Osteoblast (primary cell): ENCODE results near the gene KRTAP5-2. TPM values are rescaled to one million over a fixed set of nuclear protein-coding genes. Genes with fewer than 3 reads are reported as not detected.
"Not testable (repeated sequence)": the region's sequence is repeated elsewhere in the genome, so short reads cannot be mapped to it uniquely, and the experiment has no call there.

ENCODE experiments used
- DNase-seq: peaks from one replicate; pipeline ENCODE4 v3.0.0; 2011; ENCODE audit warnings: low spot score, mixed read lengths; ENCODE audit not compliant: insufficient read length; ENCODE audit errors: missing footprints
- H2AFZ ChIP-seq: 2 replicates; pipeline ENCODE4 v1.6.0; 2011; ENCODE audit warnings: mild to moderate bottlenecking, low read length
- H3K27ac ChIP-seq: 2 replicates; pipeline ENCODE4 v1.5.1; 2011; ENCODE audit warnings: mild to moderate bottlenecking, low read depth, low read length, moderate library complexity
- H3K27me3 ChIP-seq: 2 replicates; pipeline ENCODE4 v1.6.0; 2012; ENCODE audit warnings: mild to moderate bottlenecking, control low read depth, inconsistent platforms, low read length, moderate library complexity; ENCODE audit not compliant: insufficient read depth
- H3K36me3 ChIP-seq: 2 replicates; pipeline ENCODE4 v1.5.1; 2011; ENCODE audit warnings: mild to moderate bottlenecking, low read length, control low read depth, moderate library complexity; ENCODE audit not compliant: insufficient read depth
- H3K4me1 ChIP-seq: 2 replicates; pipeline ENCODE4 v1.5.1; 2011; ENCODE audit warnings: mild to moderate bottlenecking, low read length, control low read depth, moderate library complexity; ENCODE audit not compliant: insufficient read depth
- H3K4me2 ChIP-seq: 2 replicates; pipeline ENCODE4 v1.6.0; 2011; ENCODE audit warnings: mild to moderate bottlenecking, low read length; ENCODE audit not compliant: insufficient read depth
- H3K4me3 ChIP-seq: fragments of 200-600 bp; sonication (generic); 3 replicates; pipeline ENCODE4 v1.5.1; 2012; ENCODE audit warnings: mild to moderate bottlenecking, low read length, inconsistent platforms; ENCODE audit not compliant: insufficient read depth
- H3K79me2 ChIP-seq: 2 replicates; pipeline ENCODE4 v1.6.0; 2012; ENCODE audit warnings: mild to moderate bottlenecking, low read length, control low read depth, inconsistent platforms; ENCODE audit not compliant: insufficient read depth
- H3K9me3 ChIP-seq: 2 replicates; pipeline ENCODE4 v1.5.1; 2011; ENCODE audit warnings: low read depth, low read length, control low read depth
- H4K20me1 ChIP-seq: 2 replicates; pipeline ENCODE4 v1.6.0; 2012; ENCODE audit warnings: mild to moderate bottlenecking, low read length, control low read depth; ENCODE audit not compliant: insufficient read depth
- CTCF ChIP-seq: IDR thresholded peaks from 2 replicates; pipeline ENCODE4 v1.5.1; 2011; ENCODE audit warnings: mild to moderate bottlenecking, low read depth, low read length, moderate library complexity; ENCODE audit errors: extremely low read depth
- total RNA-seq: library from RNA; depleted of rRNA; stranded (reverse); fragments of >200 nt; gene quantifications from 2 replicates; pipeline ENCODE4 v1.2.3, GENCODE V29; 2012

KRTAP5-2 gene
- total RNA-seq: not detected in 2 replicates

- H4K20me1 ChIP-seq: no peaks in the 10 kb centered on the region
- DNase-seq: no peak
- no peak within 1 kb of the TSS for H3K27ac ChIP-seq
- no peak for TF ChIP-seq CTCF
- H3K4me1 ChIP-seq: no peaks in the 10 kb centered on the region
- peaks cover 43% of the 10 kb centered on the region for H3K27me3 ChIP-seq
- no peaks in the 10 kb centered on the region for H3K79me2 ChIP-seq
- H3K36me3 ChIP-seq: no peaks in the 10 kb centered on the region
- no peak within 1 kb of the TSS for H3K4me3 ChIP-seq
- H3K4me2 ChIP-seq: no peak within 1 kb of the TSS
- H3K9me3 ChIP-seq: no peaks in the 10 kb centered on the region
- no peak within 1 kb of the TSS for H2AFZ ChIP-seq
These were observed at the start of gene KRTAP5-2 for GRCh38 chr11:1597994-1598380. KRTAP5-2 (minus strand) TSS chr11:1598294; CDS start chr11:1598250, 44 bp downstream.

GRCh38 chr11:1646540-1646939 is 48.4 kb upstream of the KRTAP5-2 start:
- not testable (repeated sequence) for H3K27me3 ChIP-seq, H3K79me2 ChIP-seq, H3K9me3 ChIP-seq, H4K20me1 ChIP-seq, H3K4me3 ChIP-seq, H2AFZ ChIP-seq, H3K27ac ChIP-seq, H3K4me2 ChIP-seq, H3K36me3 ChIP-seq, H3K4me1 ChIP-seq
- peak; percentile 59 for DNase-seq

GRCh38 chr11:1645357-1645821 is 47.3 kb upstream of the KRTAP5-2 start:
- Histone ChIP-seq H3K27me3 (peaks cover 3% of the 10 kb centered on the region), H3K4me2 (no peak overlapping the region), H2AFZ (no peak overlapping the region), H3K9me3 (no peaks in the 10 kb centered on the region), H3K79me2 (no peaks in the 10 kb centered on the region), H3K4me3 (no peak overlapping the region), H4K20me1 (no peaks in the 10 kb centered on the region), H3K27ac (no peak overlapping the region), H3K36me3 (no peaks in the 10 kb centered on the region), H3K4me1 (no peaks in the 10 kb centered on the region)
- peak; percentile 84 for DNase-seq
- no peak for TF ChIP-seq CTCF

GRCh38 chr11:1644601-1645356 is 46.7 kb upstream of the KRTAP5-2 start:
- no peak overlapping the region for H3K27ac ChIP-seq
- no peaks in the 10 kb centered on the region for H3K9me3 ChIP-seq
- no peaks in the 10 kb centered on the region for H3K79me2 ChIP-seq
- H4K20me1 ChIP-seq: no peaks in the 10 kb centered on the region
- H3K4me1 ChIP-seq: no peaks in the 10 kb centered on the region
- no peak for TF ChIP-seq CTCF
- H3K36me3 ChIP-seq: no peaks in the 10 kb centered on the region
- no peak overlapping the region for H3K4me3 ChIP-seq
- H3K4me2 ChIP-seq: no peak overlapping the region
- peak; percentile 46 for DNase-seq
- H3K27me3 ChIP-seq: peaks cover 5% of the 10 kb centered on the region
- no peak overlapping the region for H2AFZ ChIP-seq
